ENCODE data around the gene CIAO3.
"Not testable (repeated sequence)": the region's sequence is repeated elsewhere in the genome, so short reads cannot be mapped to it uniquely, and the experiment has no call there.

Gene CIAO3

DNA sequence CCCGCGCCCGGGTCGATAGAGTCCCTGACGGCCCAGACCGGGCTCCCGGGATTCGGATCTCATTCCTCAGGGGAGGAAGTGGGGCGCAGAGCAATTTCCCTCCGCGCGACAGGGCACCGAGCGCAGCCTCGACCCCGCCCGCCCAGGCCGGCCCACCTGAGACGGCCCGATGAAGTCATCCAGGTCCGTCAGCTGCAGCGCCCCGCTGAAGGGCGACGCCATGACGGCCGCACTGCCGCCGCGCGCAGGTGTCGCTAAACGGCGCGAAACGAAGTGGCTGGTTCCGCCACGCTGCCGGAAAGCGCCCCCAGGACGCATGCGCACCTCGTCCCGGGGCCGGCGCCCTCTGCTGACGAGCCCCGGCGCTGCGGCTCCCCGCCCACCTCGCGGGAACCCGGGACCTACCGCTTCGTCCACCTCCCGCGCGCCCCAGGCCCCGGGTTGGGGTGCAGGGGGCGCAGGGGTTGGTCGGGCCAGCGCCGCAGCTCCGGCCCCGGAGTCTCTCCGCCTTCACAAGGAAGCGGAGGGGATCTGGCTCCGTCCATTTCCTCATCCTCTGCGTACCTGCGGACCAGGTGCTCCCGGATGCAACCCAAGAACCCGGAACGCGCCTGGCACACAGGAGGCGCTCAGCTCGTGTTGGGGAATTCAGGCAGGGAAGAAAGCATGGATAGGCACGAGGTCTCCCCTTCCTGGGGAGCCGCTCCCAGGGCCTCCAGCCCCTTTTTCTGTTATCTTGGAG, at the start of gene CIAO3:
Gene CIAO3, minus strand, starts transcription at position 234 of the 742 bp plus-strand sequence. Its CDS starts 12 bp downstream, at position 222.
- DNase-seq (ENCODE audit: low read depth): peak; percentile 91

DNA sequence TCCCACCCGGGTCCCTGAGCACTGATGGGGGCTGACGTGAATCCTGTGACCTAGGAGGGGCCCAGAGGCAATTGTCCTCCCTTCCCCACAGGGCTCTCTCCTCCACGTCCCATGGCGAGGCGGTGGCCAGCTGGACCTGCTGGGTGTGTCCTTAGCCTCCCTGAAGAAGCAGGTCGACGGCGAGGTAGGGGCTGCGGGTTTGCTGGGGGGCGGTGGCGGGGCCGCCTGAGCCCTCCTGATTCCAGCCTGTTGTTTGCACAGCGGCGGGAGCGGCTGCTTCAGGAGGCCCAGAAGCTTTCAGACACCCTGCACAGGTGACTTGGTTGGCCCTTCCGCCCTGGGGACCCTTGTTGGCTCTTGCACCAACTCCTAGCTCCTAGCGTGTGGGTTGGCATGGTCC, 49.3 kb upstream of the CIAO3 start:
- no peak for DNase-seq (ENCODE audit: low read depth)

- DNase-seq (ENCODE audit: low read depth): no peak
These were observed 48.5 kb upstream of the CIAO3 start for GRCh38 chr16:789191-789850.

DNA sequence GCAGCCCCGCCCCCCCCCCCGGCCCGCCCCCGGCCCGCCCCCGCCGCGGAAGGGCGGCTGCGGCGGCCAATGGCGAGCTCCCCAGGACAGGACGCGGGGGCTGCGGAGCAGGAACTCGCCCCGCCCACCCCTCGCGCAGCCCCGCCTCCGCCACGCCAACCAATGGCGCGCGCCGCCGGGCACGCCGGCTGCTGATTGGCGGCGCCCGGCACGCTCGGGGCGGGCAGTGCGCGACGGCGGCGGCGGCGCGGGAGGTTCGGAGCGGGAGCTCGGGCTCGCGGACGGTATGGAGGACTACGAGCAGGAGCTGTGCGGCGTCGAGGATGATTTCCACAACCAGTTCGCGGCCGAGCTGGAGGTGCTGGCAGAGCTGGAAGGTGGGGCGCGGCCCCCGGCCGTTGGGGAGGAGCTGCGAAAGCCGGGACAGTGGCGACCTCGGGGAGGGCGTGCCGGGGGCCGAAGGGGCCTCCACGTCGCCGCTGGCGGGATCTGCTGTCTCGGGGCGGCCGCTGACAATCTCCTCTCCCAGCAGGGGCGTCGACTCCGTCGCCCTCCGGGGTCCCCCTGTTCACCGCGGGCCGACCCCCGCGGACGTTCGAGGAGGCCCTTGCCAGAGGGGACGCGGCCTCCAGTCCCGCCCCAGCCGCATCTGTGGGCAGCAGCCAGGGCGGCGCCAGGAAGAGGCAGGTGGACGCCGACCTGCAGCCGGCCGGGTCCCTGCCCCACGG, 47.8 kb upstream of the CIAO3 start, which contains the start of gene CHTF18:
Gene CHTF18, plus strand, starts transcription at position 222 of the 728 bp plus-strand sequence. Its CDS starts 65 bp downstream, at position 287.
- peak; percentile 91 for DNase-seq (ENCODE audit: low read depth)

DNA sequence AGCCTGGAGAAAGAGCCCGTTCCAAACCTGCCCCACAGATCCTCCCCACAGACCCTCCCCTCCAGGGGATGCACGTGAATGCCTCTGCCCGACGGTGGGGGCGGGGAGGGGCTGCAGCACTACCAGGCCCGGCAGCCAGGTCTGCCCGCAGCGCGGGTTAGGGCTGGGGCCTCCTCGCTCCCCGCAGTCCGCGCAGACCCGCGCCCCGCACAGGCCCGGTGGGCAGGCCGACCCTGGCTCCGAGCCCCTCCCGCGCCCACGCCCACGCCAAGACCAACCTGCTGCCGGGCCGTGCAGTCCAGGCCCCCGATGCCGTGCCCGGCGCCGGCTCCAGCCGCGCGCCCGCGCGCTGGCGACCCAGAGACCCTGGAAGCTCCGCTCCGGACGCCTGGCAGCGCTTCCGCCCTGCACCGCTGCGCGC, 47.2 kb upstream of the CIAO3 start, which contains the start of gene RPUSD1:
Gene RPUSD1, minus strand, starts transcription at position 404 of the 421 bp plus-strand sequence. CDS start 644 bp downstream, outside the sequence.
- DNase-seq (ENCODE audit: low read depth): no peak

DNA sequence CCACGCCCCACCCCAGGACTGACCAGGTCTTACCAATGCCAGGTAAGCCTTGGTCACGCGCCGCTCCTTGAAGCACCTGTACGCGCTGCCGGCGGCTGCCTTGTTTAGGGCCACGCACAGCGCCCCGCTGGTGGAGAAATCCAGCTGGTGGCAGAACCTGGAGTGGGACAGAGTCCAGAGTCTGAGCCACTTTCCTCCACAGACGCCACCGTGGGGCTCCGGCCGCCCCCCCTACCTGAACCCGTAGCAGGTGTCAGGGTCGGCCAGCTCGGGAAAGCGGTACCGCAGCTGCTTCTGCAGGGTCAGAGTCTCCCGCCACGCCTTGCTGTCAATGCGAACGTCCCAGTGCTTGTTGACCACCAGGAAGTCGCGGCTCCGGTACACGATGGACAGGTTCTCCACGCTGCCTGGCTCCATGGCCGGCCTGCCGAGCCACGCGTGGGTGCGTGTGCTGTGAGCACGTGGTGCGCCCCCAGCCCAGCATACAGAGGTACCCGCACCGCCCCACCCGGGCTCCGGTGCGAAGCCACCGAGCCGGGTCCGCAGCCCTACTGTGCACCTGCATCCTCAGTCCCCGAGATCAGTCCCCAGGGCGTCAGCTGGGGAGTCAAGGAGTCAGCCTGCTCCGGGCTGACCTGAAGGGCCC, 46.6 kb upstream of the CIAO3 start:
- DNase-seq (ENCODE audit: low read depth): no peak

GRCh38 chr16:785563-786535, 45.1 kb upstream of the CIAO3 start:
- peak; percentile 44 for DNase-seq (ENCODE audit: low read depth)

DNA sequence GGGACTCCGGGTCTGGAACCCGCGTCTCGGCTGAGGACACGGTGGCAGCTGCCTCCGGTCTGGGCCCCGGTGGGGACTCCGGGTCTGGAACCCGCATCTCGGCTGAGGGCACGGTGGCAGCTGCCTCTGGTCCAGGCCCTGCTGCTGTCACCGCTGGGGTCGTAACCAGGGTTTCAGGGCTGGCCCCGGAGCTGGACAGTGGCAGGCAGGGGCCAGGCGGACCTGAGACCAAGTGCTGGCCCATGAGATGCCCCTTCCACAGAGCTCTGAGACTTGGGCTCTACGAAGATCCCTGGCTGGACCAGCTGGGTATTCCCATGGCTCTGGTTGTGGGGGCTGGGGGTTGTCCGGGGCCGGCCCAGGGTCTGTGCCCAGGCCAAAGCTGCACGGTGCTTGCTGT, 43.6 kb upstream of the CIAO3 start:
- DNase-seq (ENCODE audit: low read depth): no peak

DNA sequence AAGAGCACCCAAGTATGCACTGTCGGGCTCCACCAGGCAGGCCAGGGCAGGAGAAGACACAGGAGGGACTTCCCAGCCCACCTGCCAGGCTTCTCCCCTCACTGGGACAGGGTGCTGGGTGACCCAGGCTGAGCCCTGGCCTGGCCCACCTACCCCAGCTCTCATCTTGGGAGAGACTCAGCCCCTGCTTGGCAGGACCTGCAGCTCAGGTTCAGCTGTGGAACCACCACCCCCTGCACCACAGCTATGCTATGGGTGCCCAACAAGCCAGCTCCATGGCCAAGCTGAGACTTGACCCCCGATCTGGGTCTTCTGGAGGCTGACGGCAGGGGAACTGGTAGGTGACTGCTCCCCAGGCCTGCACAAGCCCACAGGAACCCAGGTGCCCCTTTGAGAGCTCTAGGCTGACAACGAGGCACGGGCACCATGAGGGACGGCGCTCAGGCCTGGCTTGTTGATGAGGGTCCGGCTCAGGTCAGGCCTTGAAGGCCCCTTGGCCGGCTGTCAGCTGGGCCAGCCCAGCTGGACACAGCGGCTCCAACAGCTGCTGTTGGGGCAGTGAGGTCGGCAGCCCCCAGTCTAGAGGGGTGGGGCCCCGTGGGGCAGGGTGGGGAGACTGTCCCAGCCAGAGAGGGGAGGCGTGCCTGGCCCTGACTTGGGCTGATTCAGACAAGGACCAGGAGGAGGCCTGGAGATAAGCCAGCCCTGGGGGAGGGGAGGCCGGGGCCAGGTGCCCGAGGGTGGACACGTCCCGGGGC, 42.8 kb upstream of the CIAO3 start:
- no peak for DNase-seq (ENCODE audit: low read depth)

- no peak for DNase-seq (ENCODE audit: low read depth)
These were observed 42.1 kb upstream of the CIAO3 start for GRCh38 chr16:782766-783403.

DNA sequence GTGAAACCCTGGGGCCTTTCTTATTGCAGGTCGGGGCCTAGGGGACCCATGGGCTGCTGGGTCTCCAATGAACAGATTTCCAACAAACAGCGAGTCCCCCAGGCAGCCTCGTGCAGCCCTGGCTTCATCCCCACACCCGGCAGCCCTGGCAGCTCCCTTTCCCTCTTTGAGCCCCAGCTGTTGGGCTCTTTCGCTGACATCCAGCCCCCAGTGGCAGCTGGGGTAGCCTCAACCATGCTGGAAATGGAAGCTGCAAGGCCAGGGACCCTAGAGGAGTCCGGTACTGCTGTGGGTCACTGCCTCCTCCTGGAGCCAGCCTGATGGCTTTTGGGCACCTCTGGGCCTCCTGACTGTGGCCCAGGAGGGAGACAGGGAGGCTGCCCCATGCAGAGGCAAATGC, 41.5 kb upstream of the CIAO3 start:
- DNase-seq (ENCODE audit: low read depth): no peak

DNA sequence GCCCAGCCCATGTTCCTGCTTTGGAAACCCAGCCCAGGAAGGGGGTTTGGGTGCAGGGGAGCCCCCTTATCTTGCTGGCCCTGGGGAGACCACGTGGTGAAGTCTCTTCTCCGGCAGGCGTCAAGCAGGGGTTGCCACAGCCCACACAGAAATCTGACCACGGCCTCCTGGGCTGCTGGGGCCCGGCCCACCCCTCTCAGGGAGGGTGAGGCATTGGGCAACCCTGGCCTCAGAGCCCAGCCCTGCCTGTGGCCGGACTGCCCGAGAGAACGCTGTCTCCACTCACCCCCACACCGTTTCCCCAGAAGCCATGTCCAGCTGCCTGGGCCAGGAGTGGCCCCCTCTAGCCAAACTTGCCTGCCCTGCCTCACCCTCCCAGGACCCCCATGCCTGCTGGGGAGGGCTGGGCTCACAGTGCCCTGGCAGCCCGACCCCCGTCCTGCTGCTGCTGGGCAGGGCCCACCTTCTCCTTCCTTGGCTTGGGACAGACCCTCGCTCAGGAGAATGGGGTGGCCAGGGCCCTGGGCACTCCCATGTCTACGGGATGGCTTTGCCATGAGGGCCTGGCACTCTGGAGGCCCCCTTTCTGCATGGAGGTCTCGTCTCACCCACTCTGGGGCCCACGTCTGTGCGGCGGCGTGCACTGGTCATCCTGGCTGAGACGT, 40.7 kb upstream of the CIAO3 start:
- no peak for DNase-seq (ENCODE audit: low read depth)

DNA sequence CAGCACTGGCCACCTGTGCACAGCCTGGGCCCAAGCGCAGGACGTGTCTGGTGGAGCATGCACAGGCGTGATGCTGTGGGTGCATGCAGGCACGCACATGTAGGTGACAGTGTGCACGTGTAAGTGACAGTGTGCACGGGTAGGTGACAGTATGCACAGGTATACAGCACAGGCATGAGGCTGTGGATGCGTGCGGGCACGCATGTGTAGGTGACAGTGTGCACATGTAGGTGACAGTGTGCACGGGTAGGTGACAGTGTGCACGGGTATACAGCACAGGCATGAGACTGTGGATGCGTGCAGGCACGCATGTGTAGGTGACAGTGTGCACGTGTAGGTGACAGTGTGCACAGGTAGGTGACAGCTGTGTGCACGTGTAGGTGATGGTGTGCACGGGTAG, 39.5 kb upstream of the CIAO3 start:
- no peak for DNase-seq (ENCODE audit: low read depth)

- DNase-seq (ENCODE audit: low read depth): no peak
These were observed 38.8 kb upstream of the CIAO3 start for GRCh38 chr16:779561-779960.

DNA sequence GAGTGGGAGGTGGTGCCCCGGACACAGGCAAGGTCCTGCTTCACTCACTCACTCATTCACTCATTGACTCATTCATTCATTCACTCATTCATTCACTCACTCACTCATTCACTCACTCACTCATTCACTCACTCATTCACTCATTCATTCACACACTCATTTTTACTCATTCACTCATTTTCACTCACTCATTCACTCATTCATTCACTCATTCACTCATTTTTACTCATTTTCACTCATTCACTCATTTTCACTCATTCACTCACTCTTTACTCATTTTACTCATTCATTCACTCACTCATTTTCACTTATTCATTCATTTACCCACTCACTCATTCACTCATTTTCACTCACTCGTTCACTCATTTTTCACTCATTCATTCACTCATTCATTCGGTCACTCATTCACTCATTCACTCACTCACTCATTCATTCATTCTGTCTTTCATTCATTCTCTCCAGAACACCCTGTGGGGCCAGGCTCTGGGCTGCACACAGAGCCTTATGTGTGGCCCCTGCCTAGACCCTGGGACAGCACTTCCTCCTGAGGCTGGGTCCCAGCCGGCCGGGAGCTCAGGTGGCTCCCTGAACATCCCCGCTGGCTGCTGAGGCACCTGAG, 38.2 kb upstream of the CIAO3 start:
- no peak for DNase-seq (ENCODE audit: low read depth)

DNA sequence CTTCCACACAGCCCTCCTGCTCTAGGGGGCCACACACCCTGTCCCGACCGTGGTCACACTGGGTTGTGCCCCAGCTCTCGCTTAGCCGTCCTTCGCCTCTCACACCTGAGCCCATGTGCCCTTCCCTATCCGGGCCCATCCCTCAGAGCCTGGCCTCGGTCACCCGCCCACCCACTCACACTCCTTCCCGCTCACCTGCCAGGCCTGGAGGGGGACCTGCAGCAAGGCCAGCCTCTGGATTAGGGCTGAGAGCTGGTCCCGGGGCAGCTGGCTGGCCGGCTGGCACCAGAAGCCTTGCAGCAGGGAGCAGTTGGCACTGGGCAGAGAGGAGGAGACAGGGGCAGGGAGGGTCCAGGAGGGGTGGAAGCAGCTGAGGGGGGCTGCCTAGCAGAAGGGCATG, 37.6 kb upstream of the CIAO3 start:
- DNase-seq (ENCODE audit: low read depth): no peak

DNA sequence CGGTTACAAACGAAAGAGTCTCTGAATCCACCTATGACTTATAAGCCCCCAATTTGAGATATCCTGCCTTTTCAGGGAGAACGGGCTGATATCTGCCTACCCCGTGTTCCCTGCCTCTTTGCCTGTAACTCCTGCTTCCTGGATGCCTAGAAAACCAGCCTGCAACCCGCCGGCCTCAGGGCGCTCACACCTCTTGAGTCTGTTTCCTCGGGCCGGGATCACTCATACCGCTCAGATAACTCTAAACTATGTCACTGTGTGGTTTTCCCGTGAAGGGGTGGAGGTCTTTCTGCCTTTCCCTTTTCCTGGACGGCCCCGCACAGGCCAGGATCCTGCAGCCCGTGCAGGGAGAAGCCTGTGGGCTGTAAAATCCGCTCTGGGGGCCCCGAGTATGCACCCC, 37.0 kb upstream of the CIAO3 start:
- DNase-seq (ENCODE audit: low read depth): no peak

- no peak for DNase-seq (ENCODE audit: low read depth)
These were observed 36.0 kb upstream of the CIAO3 start for GRCh38 chr16:776824-777223.

GRCh38 chr16:776298-776697, 35.5 kb upstream of the CIAO3 start:
- DNase-seq (ENCODE audit: low read depth): not testable (repeated sequence)

Data from iris pigment epithelial cell (primary cell).